Thymus (tissue), 14 donors: Measurements from ENCODE around the gene KLC1. TPM values are rescaled to one million over a fixed set of nuclear protein-coding genes. Genes with fewer than 3 reads are reported as not detected.

ENCODE experiments used
- DNase-seq, 9 donors: peaks; one replicate each; pipeline ENCODE4 v3.0.0-alpha.2; 2013; ENCODE audit warnings: low spot score in 9 of 9, low read depth in 6 of 9, missing footprints in 1 of 9
- H3K27ac ChIP-seq, 2 donors: one replicate each; pipeline ENCODE4 v1.5.1; 2013; ENCODE audit warnings: control low read depth in 1 of 2, low read depth in 1 of 2, low read length in 1 of 2, mild to moderate bottlenecking in 1 of 2, moderate library complexity in 1 of 2
- H3K27me3 ChIP-seq, 2 donors: one replicate each; pipeline ENCODE4 v1.5.1; 2013; ENCODE audit warnings: low read length in 1 of 2; ENCODE audit not compliant: control insufficient read depth in 2 of 2, insufficient read depth in 1 of 2
- H3K36me3 ChIP-seq, 2 donors: one replicate each; pipeline ENCODE4 v1.5.1; 2013; ENCODE audit warnings: low read length in 1 of 2, mild to moderate bottlenecking in 1 of 2, moderate library complexity in 1 of 2; ENCODE audit not compliant: control insufficient read depth in 2 of 2, insufficient read depth in 2 of 2
- H3K4me1 ChIP-seq, 2 donors: one replicate each; pipeline ENCODE4 v1.5.1; 2013; ENCODE audit warnings: low read length in 2 of 2; ENCODE audit not compliant: control insufficient read depth in 2 of 2, insufficient read depth in 2 of 2
- H3K4me3 ChIP-seq, 2 donors: one replicate each; pipeline ENCODE4 v1.5.1; 2013; ENCODE audit warnings: low read length in 2 of 2, control low read depth in 1 of 2, mild to moderate bottlenecking in 1 of 2
- H3K9me3 ChIP-seq, 2 donors: one replicate each; pipeline ENCODE4 v1.5.1; 2013; ENCODE audit warnings: low read length in 1 of 2, mild to moderate bottlenecking in 1 of 2; ENCODE audit not compliant: control insufficient read depth in 2 of 2, insufficient read depth in 1 of 2
- WGBS: extraction: QIAGEN DNeasy Blood & Tissue Kit; methylation state at CpG from one replicate; pipeline ENCODE4 v1.1.7; 2013; 5-methylcytosine and 5-hydroxymethylcytosine counted together
- long read RNA-seq, 10 donors: transcript quantifications; one replicate each; lab custom pipeline, GENCODE V29; 2026
- polyA plus RNA-seq: library from polyadenylated mRNA; stranded (reverse); fragments of 200-250 nt; gene quantifications from one replicate; pipeline ENCODE4 v1.2.3, GENCODE V29; 2013
- total RNA-seq: library from RNA; stranded (reverse); fragments of 120-200 nt; gene quantifications from one replicate; pipeline ENCODE4 v1.2.4, GENCODE V29; 2013
- donor health status: healthy.

Gene KLC1
- total RNA-seq = 60.1 TPM
- 121 TPM for polyA plus RNA-seq
- long read RNA-seq, donor 1 = 0 reads
- long read RNA-seq, donor 2 = 0 reads
- long read RNA-seq, donor 3, full-length matches to known transcripts = 22 of 27 reads
- long read RNA-seq, donor 3, partial matches to known transcripts = 5 of 27 reads
- long read RNA-seq, donor 3, other reads (novel, unspliced or antisense) = 0 of 27 reads
- long read RNA-seq, donor 4, full-length matches to known transcripts = 8 of 18 reads
- long read RNA-seq, donor 4, partial matches to known transcripts = 10 of 18 reads
- long read RNA-seq, donor 4, other reads (novel, unspliced or antisense) = 0 of 18 reads
- long read RNA-seq, donor 5, full-length matches to known transcripts = 21 of 26 reads
- long read RNA-seq, donor 5, partial matches to known transcripts = 5 of 26 reads
- long read RNA-seq, donor 5, other reads (novel, unspliced or antisense) = 0 of 26 reads
- long read RNA-seq, donor 6, full-length matches to known transcripts = 14 of 14 reads
- long read RNA-seq, donor 6, partial matches to known transcripts = 0 of 14 reads
- long read RNA-seq, donor 6, other reads (novel, unspliced or antisense) = 0 of 14 reads
- long read RNA-seq, donor 7, partial matches to known transcripts = 13 of 22 reads
- long read RNA-seq, donor 7, other reads (novel, unspliced or antisense) = 0 of 22 reads
- long read RNA-seq, donor 8, partial matches to known transcripts = 0 of 5 reads
- long read RNA-seq, donor 8, other reads (novel, unspliced or antisense) = 0 of 5 reads
- long read RNA-seq, donor 9, full-length matches to known transcripts = 14 of 14 reads
- long read RNA-seq, donor 9, partial matches to known transcripts = 0 of 14 reads
- long read RNA-seq, donor 9, other reads (novel, unspliced or antisense) = 0 of 14 reads
- long read RNA-seq, donor 10, partial matches to known transcripts = 6 of 9 reads
- long read RNA-seq, donor 10, other reads (novel, unspliced or antisense) = 0 of 9 reads

DNA sequence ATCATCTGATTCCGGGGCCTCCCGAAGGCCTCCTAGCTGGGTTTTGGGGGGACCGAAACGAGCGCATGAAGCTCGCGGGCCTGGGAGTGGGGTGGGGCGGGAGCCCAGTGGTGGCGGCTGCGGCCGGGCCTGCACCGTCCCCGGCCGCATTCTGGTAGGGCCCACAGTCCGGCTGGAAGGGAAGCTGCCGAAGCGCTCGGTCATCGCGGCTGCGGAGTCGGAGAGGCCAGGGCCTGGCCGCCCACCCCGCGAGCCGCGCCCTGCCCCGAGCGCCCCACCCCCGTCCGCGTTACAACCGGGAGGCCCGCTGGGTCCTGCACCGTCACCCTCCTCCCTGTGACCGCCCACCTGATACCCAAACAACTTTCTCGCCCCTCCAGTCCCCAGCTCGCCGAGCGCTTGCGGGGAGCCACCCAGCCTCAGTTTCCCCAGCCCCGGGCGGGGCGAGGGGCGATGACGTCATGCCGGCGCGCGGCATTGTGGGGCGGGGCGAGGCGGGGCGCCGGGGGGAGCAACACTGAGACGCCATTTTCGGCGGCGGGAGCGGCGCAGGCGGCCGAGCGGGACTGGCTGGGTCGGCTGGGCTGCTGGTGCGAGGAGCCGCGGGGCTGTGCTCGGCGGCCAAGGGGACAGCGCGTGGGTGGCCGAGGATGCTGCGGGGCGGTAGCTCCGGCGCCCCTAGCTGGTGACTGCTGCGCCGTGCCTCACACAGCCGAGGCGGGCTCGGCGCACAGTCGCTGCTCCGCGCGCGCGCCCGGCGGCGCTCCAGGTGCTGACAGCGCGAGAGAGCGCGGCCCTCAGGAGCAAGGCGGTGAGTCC, at the start of gene KLC1:
Gene KLC1, plus strand, starts transcription at position 528 of the 819 bp plus-strand sequence. CDS start 25,354 bp downstream, outside the sequence.
- peak within 1 kb of the TSS; percentile 51 to 92 for H3K27ac ChIP-seq
- H3K4me1 ChIP-seq = peaks cover 25 to 48% of the 10 kb centered on the region in 2 donors
- H3K27me3 ChIP-seq = peaks cover 6 to 14% of the 10 kb centered on the region in 2 donors
- peak within 1 kb of the TSS; percentile 83 to 93 for H3K4me3 ChIP-seq
- under 1% methylated on average over 97 of the region's 97 CpGs for WGBS
- H3K9me3 ChIP-seq = peaks cover 0 to 6% of the 10 kb centered on the region in 2 donors
- H3K36me3 ChIP-seq = peaks cover 3 to 8% of the 10 kb centered on the region in 2 donors
- DNase-seq = peak in 8 of 9 donors; percentile 55 to 89 (median 72)

DNA sequence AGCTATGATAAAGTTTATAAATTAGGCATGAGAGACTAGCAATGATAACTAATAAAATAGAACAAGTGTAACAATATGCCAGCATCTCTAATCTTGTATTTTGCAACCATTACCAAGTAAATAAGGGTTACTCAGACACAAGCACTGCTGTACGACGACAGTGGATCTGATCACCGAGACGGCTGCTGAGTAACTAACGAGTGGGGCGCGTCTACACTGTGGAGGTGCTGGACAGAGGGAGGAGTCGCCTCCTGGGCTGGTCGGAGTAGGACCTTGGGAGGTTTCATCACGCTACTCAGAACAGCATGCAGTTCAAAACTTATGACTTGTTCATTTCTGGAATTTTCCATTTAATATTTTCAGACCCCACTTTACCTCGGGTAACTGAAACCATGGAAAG, 47.8 kb upstream of the KLC1 start:
- Histone ChIP-seq H3K4me3 (no peak overlapping the region), H3K4me1 (no peaks in the 10 kb centered on the region), H3K27ac (no peak overlapping the region), H3K9me3 (no peaks in the 10 kb centered on the region), H3K36me3 (peaks cover 11 to 27% of the 10 kb centered on the region in 2 donors), H3K27me3 (no peaks in the 10 kb centered on the region)
- DNase-seq = no peak
- WGBS = 99% methylated on average over 11 of the region's 11 CpGs

DNA sequence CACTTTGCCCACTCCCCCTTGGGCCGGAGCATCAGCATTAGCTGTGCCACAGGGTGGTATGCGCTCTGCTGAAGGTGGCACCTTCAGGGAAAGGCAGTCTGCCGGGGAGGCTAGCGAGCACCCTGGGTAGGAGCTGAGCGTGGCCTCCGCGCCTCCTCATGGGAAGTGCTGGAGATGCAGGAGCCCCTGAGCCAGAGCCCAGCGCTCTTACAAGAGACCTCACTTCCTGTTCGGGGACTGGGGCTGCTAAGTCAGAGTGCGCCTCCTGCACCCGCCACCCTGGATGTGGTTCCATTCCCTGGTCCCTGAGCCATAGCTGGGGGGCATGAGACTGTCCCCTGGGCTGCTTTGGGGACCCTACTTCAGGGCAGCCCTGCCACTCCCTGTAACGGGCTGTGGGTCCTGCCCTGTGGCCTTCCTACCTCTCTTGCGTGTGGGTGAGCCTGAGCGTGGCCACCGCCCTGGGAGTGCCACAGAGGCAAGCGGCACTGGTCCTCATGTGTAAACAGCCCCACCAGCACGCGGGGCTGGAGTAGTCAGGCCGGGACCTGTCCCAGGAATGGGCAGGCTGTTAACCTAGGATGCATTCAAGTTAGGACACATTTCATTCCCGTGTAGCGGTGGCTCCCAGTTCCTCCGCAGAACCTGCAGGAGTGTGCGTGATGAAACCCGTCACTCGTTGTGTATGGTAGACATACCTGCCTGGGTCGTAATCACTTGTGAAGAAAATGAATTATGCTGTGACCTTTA, 46.9 kb upstream of the KLC1 start:
- peak overlapping the region in 1 of 2 donors; percentile 54 for H3K27ac ChIP-seq
- peaks cover 11 to 19% of the 10 kb centered on the region in 2 donors for H3K36me3 ChIP-seq
- H3K4me1 ChIP-seq = no peaks in the 10 kb centered on the region
- no peak for DNase-seq
- H3K4me3 ChIP-seq = no peak overlapping the region
- H3K27me3 ChIP-seq = no peaks in the 10 kb centered on the region
- WGBS = 97% methylated on average over 26 of the region's 26 CpGs
- no peaks in the 10 kb centered on the region for H3K9me3 ChIP-seq

DNA sequence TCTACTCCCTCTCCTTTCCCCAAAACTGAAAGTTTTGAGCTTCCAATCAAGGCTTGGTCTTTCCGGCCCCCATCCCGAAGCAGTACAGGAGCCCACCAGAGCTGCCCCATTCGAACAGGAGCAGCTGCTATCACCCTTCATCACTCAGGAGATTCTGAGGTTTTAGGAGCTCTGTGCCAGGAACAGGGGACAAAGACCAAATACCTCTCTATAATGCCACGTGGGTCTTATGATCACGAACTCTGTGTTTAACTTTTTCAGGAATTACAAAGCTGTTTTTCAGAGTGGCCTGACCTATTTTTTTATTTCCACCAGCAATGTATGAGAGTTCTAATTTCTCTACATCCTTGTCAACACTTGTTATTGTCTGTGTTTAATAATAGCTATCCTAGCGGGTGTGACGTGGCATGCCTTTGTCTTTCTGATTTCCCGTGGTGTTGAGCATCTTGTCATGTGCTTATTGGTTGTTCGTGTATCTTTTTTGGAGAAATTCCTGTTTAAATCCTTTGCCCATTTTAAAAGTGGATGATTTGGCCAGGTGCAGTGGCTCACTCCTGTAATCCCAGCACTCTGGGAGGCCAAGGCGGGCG, 44.6 kb upstream of the KLC1 start:
- H3K4me1 ChIP-seq = no peaks in the 10 kb centered on the region
- 96% methylated on average over 11 of the region's 11 CpGs for WGBS
- H3K4me3 ChIP-seq = no peak overlapping the region
- DNase-seq = no peak
- no peak overlapping the region for H3K27ac ChIP-seq
- no peaks in the 10 kb centered on the region for H3K27me3 ChIP-seq
- H3K36me3 ChIP-seq = peaks cover 12 to 15% of the 10 kb centered on the region in 2 donors
- H3K9me3 ChIP-seq = no peaks in the 10 kb centered on the region

DNA sequence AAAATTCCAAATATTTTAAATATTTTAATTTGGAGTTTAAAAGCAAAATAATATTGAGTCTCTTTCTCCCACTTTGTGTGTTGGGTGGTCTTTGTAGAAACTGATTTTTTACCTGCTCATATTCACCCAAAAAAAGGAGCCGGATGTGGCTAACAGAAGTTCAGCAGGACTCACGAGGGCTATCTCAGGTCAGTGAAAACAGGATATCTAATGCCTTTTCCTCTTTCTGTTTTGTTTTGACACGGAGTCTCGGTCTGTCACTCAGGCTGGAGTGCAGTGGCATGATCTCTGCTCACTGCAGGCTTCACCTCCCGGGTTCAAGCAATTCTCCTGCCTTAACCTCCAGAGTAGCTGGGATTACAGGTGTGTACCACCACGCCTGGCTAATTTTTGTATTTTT, 35.4 kb upstream of the KLC1 start:
- Histone ChIP-seq H3K9me3 (no peaks in the 10 kb centered on the region), H3K27me3 (no peaks in the 10 kb centered on the region), H3K4me3 (no peak overlapping the region), H3K27ac (no peak overlapping the region), H3K4me1 (peaks cover 0 to 2% of the 10 kb centered on the region in 2 donors), H3K36me3 (peaks cover 4 to 14% of the 10 kb centered on the region in 2 donors)
- 77% methylated on average over 6 of the region's 6 CpGs for WGBS
- DNase-seq = peak in 1 of 9 donors; percentile 31

DNA sequence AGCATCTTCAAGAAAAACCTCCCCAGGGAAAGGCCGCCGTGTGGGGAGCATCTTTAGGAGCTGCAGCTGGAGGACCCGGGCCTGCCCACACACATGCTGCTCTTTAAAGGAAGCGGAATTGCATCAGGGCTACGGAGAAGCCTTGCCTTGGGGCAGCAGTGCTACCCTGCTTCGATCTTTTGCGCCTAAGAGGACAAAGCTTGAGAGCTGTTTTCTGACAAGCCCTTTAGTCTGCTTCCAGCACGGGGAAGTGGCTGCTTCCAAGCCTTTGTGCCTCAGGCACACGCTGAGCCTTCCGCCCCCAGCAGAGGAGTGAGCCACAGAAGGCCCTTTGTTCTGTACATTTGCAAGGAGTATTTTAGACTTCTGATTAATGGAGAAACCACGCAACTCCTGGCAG, 34.7 kb upstream of the KLC1 start:
- Histone ChIP-seq H3K36me3 (peaks cover 0 to 11% of the 10 kb centered on the region in 2 donors), H3K9me3 (no peaks in the 10 kb centered on the region), H3K27ac (no peak overlapping the region), H3K4me3 (no peak overlapping the region), H3K27me3 (no peaks in the 10 kb centered on the region), H3K4me1 (peaks cover 0 to 2% of the 10 kb centered on the region in 2 donors)
- DNase-seq = no peak
- 95% methylated on average over 9 of the region's 11 CpGs for WGBS

DNA sequence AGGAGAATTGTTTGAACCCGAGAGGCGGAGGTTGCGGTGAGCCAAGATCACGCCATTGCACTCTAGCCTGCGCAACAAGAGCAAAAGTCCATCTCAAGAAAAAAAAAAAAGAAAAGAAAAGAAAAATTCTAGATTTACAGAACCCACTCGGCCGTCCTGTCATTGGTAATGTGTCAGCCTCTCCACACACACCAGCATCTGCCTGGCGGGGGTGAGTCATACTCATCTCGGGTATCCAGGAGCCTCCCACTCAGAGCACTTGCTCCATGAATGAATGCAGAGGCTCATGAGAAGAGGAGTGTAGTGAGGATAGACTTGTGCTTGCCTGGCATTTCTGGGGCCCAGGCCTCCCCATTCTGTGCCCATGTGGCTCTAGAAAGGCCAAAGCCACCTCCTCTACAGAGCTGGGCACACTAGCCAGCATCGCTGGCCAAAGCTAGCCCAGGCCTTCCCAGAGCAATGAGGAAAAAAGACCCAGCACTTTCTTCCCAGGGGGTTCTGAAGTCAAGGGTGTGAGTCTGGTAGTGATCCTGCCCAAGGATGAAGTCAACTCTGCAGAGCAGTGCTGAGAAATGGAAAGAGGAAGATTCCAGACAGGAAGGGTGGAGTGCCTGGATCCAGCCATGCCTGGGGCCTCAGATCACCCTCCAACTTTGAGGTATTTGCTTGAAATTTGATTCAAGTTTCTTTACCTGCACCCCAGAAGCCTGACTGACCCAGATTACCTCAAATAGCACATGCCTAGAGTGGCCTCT, 31.2 kb upstream of the KLC1 start:
- no peak overlapping the region for H3K4me3 ChIP-seq

More for the DNA sequence above, 31.2 kb upstream of the KLC1 start:
- H3K27me3 ChIP-seq = no peaks in the 10 kb centered on the region
- peaks cover 0 to 2% of the 10 kb centered on the region in 2 donors for H3K4me1 ChIP-seq
- H3K27ac ChIP-seq = no peak overlapping the region
- DNase-seq = no peak
- no peaks in the 10 kb centered on the region for H3K36me3 ChIP-seq
- WGBS = 96% methylated on average over 10 of the region's 10 CpGs
- H3K9me3 ChIP-seq = no peaks in the 10 kb centered on the region
